ENCODE results near the gene C22orf23.

- TF ChIP-seq SREBF2 (IDR thresholded peaks at IDR 0.05) (no peak), E2F6 (IDR thresholded peaks at IDR 0.05; ENCODE audit: borderline replicate concordance, low read depth) (no peak), CTCF (IDR thresholded peaks at IDR 0.05) (no peak), MYC (IDR thresholded peaks at IDR 0.05; ENCODE audit: borderline replicate concordance, low read length) (no peak), EP300 (IDR thresholded peaks at IDR 0.05) (no peak)
These were observed 46.1 kb downstream of the C22orf23 start for GRCh38 chr22:37907036-37907954.
